Astrocyte of the cerebellum (primary cell): ENCODE results near the gene FBXW12.
"Not testable (repeated sequence)": the region's sequence is repeated elsewhere in the genome, so short reads cannot be mapped to it uniquely, and the experiment has no call there.

ENCODE experiments used
- DNase-seq: peaks from one replicate; pipeline ENCODE4 v3.0.0-alpha.2; 2011; ENCODE audit warnings: low read depth
- H3K4me3 ChIP-seq: 2 replicates; pipeline ENCODE4 v1.5.1; 2011; ENCODE audit warnings: mild to moderate bottlenecking, low read depth, low read length, moderate library complexity
- CTCF ChIP-seq: IDR thresholded peaks from 2 replicates; pipeline ENCODE4 v1.5.1; 2012; ENCODE audit warnings: low read length, low read depth, moderate library complexity, mild to moderate bottlenecking; ENCODE audit errors: missing control alignments
- in situ Hi-C: cut with HindIII; loops from 2 replicates; pipeline ENCODE4 v1.10.0; 2017; ENCODE audit warnings: low sequenced_read_pairs

Gene FBXW12

GRCh38 chr3:48398701-48399386, 26.8 kb downstream of the FBXW12 start:
- in situ Hi-C loops: loop anchor here (5.0 kb wide), 1 partner anchor 38 kb away; no protein-coding TSS in a partner anchor
- no peak for DNase-seq
- TF ChIP-seq CTCF: no peak
- H3K4me3 ChIP-seq: no peak overlapping the region

DNA sequence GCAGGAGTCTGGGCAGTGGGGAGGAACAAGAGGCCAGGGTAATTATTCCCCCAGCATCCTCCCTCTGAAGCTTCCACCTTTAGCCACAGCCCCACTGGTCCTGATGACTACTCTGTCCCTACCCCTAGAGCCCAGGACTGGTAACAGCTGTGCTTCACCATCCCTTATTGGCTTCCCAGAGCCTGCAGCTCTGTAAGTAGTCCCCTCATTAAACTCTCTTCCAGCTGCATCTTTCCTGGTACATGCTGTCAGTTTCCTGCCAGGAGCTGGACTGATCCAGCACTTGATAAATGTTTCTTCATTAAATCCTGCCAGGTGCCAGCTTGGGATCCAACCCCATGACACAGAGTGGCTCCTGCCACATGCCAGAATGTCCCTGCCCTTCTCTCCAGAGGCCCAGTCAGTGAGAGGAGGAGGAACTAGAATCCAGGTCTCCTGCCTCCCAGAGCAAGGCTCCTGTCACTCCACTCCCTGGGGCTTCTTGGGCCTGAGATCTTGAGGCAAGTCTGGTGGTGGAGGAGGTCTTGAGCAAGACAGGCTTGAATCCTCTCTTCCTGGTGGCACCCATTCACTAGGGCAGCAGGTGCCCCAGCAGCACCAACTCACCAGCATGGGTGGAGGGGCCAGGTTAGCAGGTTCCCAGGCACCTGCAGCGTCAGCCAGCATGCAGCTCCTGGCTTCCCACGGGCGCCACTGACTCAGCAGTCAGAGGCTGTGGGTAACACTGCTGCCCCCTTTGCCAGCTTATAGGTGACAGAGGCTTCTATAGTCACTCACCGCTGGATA, 27.6 kb downstream of the FBXW12 start:
- no peak overlapping the region for H3K4me3 ChIP-seq
- no peak for DNase-seq
- no peak for TF ChIP-seq CTCF
- in situ Hi-C loops: loop anchor here (5.0 kb wide), 1 partner anchor 38 kb away; no protein-coding TSS in a partner anchor

- peak; percentile 69 for TF ChIP-seq CTCF
- in situ Hi-C loops: no loop called here
- DNase-seq: peak; percentile 35
- H3K4me3 ChIP-seq: no peak overlapping the region
These were observed 28.9 kb downstream of the FBXW12 start for GRCh38 chr3:48400824-48401433.

- DNase-seq, in situ Hi-C loops, H3K4me3 ChIP-seq: not testable (repeated sequence)
These were observed 29.4 kb downstream of the FBXW12 start for GRCh38 chr3:48401434-48401901.

DNA sequence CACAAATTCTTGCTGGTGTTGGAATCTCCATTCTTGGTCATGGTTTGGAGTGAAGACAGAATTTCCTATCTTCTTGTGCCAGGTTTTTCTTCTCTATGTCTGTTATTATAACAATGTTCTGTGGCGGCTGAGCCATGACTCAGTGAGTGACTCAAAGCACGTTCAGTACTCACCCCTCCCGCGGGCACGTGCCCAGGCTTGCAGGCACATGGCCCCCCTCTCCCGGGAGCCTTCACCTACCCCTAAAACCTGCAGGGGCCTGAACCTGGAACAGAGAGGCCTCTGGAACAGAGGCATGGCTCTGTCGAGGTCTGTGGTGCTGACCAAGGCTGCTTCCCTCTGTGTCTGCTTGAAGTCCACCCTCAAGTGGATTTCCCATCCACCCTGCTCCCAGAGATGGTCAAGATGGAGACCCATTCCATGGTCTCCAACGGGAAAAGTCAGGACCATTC, 30.3 kb downstream of the FBXW12 start:
- DNase-seq: peak; percentile 93
- H3K4me3 ChIP-seq: no peak overlapping the region
- in situ Hi-C loops: no loop called here
- no peak for TF ChIP-seq CTCF

GRCh38 chr3:48402907-48403306, 30.9 kb downstream of the FBXW12 start:
- in situ Hi-C loops: no loop called here
- DNase-seq: no peak
- H3K4me3 ChIP-seq: no peak overlapping the region
- TF ChIP-seq CTCF: no peak
